Fibroblast of skin of right biceps (primary cell): ENCODE measurements around the gene FAM180B.
"Not testable (repeated sequence)": the region's sequence is repeated elsewhere in the genome, so short reads cannot be mapped to it uniquely, and the experiment has no call there.

Source experiments
- DNase-seq: peaks from one replicate; pipeline ENCODE4 v3.0.0-alpha.2; 2013

Gene FAM180B, protein sequence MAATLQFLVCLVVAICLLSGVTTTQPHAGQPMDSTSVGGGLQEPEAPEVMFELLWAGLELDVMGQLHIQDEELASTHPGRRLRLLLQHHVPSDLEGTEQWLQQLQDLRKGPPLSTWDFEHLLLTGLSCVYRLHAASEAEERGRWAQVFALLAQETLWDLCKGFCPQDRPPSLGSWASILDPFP

DNA sequence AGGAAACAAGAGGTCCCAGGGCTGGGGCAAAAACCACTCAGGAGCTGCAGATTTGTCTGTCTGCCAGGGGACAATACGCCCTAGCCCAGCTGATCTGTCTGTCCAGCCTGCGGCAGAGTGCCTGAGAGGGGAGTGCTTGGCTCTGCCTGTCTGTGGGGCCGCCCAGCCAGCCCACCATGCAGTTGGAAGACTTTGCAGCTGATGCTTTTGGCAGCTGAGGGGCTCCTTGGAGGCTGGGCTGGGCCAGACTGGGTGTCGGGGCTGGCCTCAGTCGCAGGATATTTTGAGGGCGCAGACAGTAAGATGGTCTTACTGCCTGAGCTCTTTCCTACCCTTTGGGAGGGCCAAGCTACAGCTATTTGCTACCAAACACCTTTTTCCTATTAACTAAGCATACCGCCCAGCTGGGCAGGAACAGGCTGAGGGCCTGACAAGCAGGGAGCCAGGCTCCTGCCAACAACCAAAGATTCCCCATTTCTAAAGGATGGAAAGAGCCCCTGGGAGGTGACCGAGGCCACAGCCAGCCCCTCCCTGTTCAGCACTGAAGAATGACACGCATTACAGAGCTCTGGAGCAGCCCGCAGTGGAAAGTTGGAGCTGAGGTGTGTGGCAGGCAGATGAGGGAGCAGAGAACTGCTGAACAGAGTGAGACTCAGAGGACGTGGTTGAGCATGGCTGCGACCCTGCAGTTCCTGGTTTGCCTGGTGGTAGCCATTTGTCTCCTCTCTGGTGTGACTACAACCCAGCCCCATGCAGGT, at the start of gene FAM180B:
TSS of gene FAM180B (plus strand) at position 581 of the 758 bp plus-strand sequence. CDS start at position 672, 91 bp downstream.
- no peak for DNase-seq

DNA sequence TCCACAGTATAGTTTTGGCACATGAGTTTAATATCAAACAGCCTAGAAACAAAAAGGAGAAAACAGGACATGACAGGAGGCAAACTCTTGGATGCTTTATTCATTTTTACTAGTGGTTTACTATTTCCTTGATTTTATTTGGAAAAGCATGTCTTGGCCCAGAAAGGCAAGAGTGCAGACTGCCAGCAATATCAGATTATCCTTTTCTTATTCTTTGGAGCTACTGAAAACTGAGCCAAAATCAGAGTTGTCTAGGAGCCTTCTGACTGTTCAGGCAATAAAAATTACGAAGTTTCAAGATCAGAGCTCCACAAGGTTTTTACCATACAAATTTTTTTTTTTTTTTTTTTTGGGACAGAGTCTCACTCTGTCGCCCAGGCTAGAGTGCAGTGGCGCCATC, 49.6 kb upstream of the FAM180B start:
- no peak for DNase-seq

DNA sequence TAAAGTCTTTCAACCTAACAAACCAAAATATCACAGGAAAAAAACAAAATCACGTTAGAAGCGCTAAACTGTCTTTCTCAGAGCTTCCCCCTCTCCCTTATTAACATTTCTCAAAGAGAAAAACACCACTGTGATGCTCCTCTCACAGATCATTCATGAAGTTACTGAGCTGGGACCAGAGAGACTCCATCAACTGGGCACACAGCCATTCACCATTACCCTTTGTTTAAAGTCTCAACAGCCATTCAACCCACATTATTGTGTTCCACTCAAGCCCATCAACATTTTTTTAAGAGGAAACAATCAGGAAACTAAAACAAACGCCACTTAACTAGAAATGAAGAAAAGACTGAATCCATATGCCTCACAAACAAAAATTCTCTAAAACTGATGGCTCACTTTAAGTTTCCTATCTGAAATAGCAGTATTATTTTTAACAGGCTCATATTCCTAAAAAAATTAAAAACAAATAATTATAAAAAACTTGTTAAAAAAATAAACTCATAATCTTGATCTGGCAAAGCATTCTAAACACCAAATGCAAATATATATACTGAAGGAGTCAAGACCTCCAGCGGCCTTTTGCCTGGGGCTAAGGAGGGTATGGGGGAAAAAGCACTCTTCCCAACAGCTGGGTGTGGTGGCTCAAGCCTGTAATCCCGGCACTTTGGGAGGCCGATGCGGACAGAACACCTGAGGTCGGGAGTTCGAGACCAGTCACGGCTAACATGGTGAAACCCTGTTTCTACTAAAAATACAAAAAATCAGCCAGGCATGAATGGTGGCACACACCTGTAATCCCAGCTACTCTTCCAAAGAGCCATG, 47.5 kb upstream of the FAM180B start:
- no peak for DNase-seq

DNA sequence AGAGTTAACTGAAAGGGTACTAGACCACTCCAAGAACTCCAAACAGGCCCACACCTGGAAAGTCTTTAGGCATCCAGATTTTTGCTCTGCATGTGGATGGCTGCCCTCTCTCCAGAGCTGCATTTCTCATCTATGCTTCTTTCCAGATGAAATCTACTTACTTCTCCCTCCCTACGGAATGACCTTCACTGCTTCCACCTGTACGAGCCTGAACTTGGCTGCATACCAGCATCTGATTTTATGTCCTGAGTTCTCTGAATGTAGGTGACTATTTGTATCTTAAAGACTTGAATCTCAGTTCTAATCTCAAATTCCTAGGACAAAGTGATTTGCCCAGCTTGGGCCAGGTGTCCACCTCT, 46.8 kb upstream of the FAM180B start:
- DNase-seq, result no peak

DNA sequence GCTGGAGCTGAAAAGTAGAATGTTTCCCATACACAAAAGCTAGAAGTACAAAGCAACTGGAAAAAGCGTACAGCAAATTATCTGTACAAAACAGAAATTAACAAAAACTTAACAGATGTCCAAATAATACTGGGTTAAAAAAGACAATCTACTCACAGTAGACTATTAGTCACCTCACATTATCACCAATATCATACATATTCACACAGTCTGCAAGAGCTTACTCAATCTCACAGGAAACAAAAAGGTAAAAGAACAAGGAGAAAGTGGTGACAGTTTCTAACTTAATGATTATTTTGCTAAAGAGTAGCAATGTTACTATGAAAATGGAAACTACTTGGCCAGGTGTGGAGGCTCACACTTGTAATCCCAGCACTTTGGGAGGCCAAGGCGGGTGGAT, 45.4 kb upstream of the FAM180B start:
- no peak for DNase-seq

DNA sequence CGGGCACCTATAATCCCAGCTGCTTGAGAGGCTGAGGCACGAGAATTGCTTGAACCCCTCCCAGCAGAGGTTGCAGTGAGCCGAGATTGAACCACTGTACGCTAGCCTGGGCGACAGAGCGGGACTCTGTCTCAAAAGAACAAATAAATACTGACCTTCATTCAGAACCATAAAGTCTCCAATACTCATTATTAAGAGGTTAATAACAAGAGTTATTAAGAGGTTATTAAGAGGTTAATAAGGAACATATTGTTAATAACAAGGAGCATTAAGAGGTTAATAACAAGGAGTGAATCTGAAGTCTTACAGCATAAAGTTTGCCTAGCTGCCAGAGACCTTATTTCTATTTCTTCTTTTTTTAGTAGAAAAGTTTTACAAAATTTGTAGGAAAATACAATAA, 41.2 kb upstream of the FAM180B start:
- no peak for DNase-seq

DNA sequence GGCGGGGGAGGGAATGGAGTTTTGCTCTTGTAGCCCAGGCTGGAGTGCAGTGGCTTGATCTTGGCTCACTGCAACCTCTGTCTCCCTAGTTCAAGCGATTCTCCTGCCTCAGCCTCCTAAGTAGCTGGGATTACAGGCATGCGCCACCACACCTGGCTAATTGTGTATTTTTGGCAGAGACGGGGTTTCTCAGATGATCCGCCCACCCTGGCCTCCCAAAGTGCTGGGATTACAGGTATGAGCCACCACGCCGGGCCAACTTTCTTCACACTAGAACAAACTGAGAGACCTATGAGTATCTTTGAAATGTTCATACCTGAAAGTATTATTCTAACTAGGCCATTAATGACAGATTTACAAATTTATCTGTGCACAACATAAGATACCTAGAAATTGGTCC, 40.2 kb upstream of the FAM180B start:
- DNase-seq, result not testable (repeated sequence)

DNA sequence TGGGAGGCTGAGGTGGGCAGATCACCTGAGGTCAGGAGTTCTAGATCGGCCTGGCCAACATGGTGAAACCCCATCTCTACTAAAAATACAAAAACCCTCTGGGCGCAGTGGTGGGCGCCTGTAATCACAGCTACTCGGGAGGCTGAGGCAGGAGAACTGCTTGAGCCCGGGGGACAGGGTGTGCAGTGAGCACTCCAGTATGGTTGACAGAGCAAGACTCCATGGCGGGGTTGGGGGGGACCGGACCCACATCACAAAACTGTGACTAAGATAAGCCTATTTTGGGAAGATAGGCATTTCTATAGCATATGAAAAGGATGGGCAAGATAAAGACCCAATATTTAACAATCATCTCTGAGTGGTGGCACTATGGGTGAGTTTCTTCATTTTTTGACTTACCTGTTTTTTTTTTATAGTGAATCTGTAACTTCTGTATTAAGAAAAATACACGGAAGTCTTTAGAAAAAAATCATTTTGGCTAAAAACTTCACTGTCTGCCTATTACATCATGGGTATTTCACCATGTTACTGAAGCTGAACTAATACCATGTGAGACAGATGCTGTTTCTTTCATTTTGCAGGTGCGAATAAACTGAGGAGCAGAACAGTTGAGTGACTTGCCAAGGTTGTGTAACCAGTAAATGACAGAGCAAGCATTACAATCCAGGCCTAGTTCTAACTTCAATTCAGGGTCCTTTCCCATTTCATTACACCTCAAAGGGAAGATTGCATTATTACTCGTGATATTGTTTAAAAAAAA, 36.0 kb upstream of the FAM180B start:
- no peak for DNase-seq

DNA sequence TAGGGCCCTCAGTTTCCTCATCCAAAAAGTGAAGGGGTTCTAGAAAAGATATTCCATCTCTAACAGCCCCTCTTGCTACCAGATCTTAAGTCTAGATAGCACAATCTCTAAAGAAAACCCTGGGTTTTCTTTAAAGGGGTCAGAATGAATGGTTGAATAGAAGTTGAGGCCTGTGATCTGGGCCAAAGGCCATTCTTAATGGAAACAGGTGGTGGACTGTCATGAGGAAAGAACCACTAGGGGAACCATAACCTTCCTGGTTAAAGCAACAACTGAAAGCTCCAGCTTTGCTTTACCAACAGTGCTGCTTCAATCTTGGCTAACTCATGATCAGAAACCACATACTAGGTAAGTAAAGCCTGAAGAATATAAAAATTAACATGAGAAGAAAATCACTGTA, 35.4 kb upstream of the FAM180B start:
- no peak for DNase-seq

DNA sequence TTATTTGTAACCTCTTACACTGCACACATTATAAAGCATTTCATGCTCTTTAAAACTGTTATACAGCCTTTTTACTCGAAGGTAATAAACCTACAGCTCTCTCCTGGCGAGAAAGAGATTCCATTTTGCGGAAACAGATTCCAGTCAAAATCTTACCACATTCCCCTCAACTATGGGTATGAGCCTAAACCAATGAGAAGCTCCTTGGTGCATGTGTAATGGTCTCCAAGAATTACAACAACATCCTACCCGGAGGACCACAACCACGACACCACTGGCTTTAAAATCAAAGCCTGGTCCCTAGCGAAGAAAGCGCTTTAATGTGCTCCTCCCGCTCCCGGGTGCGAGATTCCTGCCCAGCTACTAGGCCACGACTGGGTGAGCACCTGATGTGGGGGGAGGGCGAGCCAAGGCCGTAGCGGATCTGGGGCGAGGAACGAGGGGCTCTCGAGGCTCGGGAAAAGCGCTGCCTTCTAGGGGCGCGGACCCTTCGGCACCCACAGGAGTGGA, 34.4 kb upstream of the FAM180B start:
- DNase-seq, result peak; percentile 56

DNA sequence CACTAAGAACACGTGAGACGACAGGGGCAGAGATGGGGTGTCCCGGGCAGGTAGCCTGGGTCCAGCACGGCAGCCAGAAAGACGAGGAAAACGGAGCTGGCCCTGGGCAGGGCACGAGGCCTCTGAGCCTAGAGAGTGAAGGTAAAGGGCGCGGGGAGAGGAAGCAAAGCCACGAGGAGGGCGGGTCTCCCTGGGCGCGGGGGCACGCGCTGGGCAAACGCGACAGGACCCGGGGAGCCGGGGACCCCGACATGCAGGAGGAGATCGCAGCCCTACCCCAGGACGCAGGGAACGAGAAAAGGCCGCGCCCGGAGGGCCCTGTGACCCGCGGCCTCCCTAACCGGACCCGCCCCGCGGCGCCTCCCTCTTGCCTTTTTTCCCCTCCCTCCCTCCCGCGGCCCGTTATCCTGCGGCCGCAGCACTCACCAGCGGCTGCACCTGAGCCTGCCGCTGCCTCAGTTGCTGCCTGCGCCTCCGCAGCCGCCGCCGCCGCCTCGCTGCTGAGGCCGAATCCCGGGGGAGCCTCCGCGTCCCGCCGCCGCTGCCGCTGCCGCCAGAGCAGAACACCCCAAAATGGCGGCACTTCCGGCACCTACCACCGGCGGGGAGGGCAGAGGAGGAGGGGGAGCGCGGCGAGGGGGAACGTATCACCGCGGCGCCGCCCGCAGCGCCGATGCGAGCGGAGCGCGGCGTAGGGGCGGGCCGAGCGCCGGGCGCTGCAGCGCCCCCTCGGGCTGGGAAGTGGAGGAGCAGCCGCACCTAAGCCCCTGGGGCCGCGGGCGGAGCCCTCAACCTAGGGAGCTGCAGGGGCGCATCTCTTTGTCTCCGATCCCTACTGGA, 33.7 kb upstream of the FAM180B start, which contains the start of gene CELF1:
TSS of gene CELF1 (minus strand) at position 567 of the 840 bp plus-strand sequence. CDS start 53,609 bp downstream, outside the sequence.
- peak; percentile 92 for DNase-seq

DNA sequence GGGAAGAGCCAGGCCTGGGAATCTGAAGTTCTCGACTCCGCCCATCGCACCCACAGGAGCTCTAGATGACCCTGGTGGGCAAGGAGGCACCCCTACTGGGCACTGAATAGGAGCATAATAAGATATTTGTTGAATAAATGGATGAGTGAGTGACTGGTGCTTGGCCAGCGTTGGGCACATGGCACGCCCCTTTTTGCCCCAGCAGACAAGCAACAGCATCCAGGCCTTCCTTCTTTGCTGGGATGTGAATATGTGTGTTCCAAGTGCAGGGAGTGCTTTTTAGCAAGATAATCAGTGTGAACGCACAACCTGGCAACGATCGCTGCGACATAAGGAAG, 33.1 kb upstream of the FAM180B start:
- no peak for DNase-seq

DNA sequence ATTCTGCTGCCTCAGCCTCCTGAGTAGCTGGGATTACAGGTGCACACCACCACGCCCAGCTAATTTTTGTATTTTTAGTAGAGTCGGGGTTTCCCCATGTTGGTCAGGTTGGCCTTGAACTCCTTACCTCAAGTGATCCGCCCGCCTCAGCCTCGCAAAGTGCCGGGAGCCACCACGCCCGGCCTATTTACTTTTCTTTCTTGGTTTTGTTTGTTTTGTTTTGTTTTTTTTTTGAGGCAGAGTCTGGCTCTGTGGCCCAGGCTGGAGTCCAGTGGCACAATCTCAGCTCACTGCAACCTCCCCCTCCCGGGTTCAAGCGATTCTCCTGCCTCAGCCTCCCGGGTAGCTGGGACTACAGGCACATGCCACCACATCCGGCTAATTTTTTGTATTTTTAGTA, 29.5 kb upstream of the FAM180B start:
- DNase-seq, result not testable (repeated sequence)

DNA sequence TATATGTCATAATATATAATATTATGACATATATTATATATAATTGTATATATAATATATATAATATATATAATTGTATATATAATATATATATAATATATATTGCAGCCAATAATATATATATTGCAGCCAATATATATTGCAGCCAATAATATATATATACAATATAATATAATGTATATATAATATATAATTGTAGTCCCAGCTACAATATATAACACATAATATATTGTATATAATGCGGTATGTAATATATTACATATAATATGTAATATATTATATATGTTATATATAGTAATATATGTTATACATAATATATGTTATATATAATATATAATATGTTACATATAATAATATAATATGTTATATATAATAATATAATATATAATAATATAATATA, 27.8 kb upstream of the FAM180B start:
- DNase-seq, result no peak

DNA sequence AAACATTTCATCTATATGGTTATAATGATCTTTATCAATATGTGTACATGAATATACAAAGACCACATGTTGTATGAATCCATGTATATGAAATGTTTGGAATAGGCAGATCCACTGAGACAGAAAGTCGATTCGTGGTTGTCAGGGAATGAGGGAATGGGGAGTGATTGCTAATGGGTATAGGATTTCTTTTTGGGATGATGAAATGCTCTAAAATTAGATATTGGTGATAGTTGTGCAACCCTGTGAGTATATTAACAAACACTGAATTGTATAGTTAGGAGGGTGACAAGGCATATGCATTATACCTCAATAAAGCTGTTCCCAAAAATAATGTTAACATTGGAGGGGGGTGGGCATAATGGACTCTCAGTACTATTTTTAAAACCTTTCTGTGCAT, 26.1 kb upstream of the FAM180B start:
- DNase-seq, result peak; percentile 33

DNA sequence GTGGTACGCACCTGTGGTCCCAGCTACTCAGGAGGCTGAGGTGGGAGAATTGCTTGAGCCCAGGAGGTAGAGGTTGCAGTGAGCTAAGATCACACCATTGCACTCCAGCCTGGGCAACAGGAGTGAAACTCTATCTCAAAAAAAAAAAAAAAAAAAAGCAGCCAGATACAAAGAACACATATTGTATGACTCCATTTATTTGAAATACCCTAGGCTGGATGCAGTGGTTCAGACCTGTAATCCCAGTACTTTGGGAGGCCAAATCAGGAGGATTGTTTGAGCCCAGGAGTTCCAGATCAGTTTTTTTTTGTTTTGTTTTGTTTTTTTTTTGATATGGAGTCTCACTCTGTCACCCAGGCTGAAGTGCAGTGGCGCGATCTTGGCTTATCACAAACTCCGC, 24.1 kb upstream of the FAM180B start:
- not testable (repeated sequence) for DNase-seq

DNA sequence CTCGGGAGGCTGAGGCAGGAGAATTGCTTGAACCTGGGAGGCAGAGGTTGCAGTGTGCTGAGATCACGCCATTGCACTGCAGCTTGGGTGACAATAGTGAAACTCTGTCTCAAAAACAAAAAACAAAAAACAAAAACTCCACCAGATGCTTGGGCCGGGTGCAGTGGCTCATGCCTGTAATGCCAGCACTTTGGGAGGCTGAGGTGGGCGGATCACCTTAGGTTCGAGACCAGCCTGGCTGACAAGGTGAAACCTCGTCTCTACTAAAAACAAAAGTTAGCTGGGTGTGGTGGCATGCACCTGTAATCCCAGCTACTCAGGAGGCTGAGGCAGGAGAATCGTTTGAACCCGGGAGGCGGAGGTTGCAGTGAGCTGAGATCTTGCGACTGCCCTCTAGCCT, 22.1 kb upstream of the FAM180B start:
- not testable (repeated sequence) for DNase-seq

DNA sequence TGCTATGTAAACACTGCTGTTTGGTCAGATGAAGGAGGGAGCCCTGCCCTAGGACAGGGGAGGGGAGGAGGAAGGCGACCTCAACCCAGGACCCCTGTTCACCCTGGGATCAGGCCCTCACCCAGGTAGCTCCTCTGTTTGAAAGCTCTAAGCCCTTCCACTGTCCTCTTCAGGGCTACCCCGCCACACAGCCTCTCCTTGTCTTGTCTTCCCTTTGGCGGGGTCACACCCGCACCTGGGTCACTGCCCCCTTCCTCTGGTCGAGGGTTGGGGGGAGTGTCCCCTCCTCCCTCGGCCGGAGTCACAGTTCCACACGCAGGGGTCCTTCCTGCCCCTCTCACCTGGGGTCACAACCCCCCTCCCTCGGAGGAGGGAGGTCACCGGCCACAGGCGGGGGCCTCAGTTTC, 21.5 kb upstream of the FAM180B start:
- no peak for DNase-seq

DNA sequence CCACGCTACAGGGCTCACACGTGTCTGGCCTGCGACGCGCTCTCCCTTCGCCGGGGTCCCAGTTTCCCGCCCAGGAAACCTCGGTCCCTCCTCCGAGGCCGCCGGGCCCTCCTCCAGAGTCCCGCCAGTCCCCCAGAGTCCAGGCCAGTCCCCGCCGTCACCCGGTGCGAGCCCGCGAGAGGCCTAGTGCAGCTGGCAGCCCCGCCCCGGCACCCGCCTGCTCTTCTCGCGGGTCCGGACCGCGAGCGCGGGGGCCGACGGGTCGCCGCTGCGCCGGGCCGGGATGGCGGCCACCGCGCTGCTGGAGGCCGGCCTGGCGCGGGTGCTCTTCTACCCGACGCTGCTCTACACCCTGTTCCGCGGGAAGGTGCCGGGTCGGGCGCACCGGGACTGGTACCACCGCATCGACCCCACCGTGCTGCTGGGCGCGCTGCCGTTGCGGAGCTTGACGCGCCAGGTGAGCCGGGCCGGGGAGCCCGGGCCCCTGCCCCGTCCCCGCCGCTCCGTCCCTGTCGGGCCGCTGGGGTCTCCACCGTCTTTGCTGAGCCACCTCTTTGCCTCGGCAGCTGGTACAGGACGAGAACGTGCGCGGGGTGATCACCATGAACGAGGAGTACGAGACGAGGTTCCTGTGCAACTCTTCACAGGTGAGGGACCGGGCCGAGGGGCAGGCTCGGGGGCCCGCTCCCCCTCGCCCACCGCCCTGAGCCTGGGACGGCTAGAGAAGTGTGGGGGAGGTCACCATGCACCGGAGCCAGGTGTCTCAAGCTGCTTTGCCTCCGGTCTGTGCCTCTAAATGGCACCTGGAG, 20.9 kb upstream of the FAM180B start, which contains the start of gene PTPMT1:
TSS of gene PTPMT1 (plus strand) at position 260 of the 809 bp plus-strand sequence. CDS start at position 284, 24 bp downstream.
- peak; percentile 82 for DNase-seq

DNA sequence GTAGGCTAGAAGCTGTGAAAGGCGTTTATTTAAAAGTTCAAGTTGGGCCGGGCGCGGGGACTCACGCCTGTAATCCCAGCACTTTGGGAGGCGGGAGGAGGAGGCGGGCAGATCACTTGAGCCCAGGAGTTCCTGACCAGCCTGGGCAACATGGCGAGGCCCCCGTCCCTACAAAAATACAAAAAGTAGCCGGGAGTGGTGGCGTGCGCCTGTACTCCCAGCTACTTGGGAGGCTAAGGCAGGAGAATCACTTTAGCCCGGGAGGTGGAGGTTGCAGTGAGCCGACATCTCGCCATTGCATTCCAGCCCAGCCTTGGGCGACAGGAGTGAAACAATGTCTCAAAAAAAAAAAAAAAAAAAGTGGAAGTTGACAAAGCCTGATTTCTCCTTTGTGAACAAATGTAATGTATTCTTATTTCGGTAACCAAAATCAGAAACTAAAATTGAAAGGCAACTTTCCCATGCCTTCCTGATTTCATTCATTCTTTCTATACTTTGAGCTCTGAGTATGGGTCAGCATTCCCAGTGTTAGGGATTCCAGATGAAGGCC, 20.3 kb upstream of the FAM180B start:
- DNase-seq, result no peak

DNA sequence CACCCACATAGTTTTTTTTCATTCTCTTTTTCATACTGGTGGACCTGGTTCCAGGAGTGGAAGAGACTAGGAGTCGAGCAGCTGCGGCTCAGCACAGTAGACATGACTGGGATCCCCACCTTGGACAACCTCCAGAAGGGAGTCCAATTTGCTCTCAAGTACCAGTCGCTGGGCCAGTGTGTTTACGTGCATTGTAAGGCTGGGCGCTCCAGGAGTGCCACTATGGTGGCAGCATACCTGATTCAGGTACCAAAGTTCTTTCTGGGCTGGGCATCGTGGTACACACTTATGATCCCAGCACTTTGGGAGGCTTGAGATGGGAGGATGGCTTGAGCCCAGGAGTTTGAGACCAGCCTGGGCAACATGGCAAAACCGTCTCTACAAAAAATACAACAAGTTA, 16.8 kb upstream of the FAM180B start:
- DNase-seq, result no peak
